ENCODE data around the gene CAVIN2. TPM values are rescaled to one million over a fixed set of nuclear protein-coding genes. Genes with fewer than 3 reads are reported as not detected.

CAVIN2 gene
- total and polyA plus RNA-seq, 2 donors (not counting 3 experiments of a cell fraction or from before 2014, with no cell fraction given) = 202 to 260 TPM

- Histone ChIP-seq H3K36me3 (ENCODE audit: control insufficient read depth in 2 of 2, extremely low read depth in 1 of 2, insufficient read depth in 2 of 2, low read length in 2 of 2) (no peaks in the 10 kb centered on the region), H3K79me2 (ENCODE audit: control insufficient read depth, insufficient read depth, low read length) (no peaks in the 10 kb centered on the region), H3K27me3 (ENCODE audit: control insufficient read depth in 2 of 2, insufficient read depth in 2 of 2, low read length in 2 of 2) (no peaks in the 10 kb centered on the region), H3K9me3 (replicated peaks; ENCODE audit: control insufficient read depth, insufficient read depth, low read length) (no peaks in the 10 kb centered on the region), H3K4me1 (ENCODE audit: control insufficient read depth, extremely low read depth, insufficient read depth, low read length) (no peaks in the 10 kb centered on the region), H3K4me2 (ENCODE audit: insufficient read depth, low read length) (peak overlapping the region; percentile 36), H2AFZ (ENCODE audit: low read depth, low read length) (peak overlapping the region; percentile 66), H3K9ac (replicated peaks; ENCODE audit: extremely low read depth, insufficient read depth, low read length) (no peak overlapping the region), H3K9me1 (replicated peaks; ENCODE audit: control insufficient read depth, extremely low read depth, insufficient read depth, low read length) (no peaks in the 10 kb centered on the region), H3K4me3 (replicated peaks in 1 of 3; ENCODE audit: insufficient read depth in 1 of 3, low read depth in 1 of 3, low read length in 3 of 3) (no peak overlapping the region), H4K20me1 (replicated peaks; ENCODE audit: control insufficient read depth, extremely low read depth, insufficient read depth, low read length) (no peaks in the 10 kb centered on the region), H3K27ac (ENCODE audit: insufficient read depth, low read depth, low read length) (no peak overlapping the region)
- DNase-seq (ENCODE audit: low read depth, low spot score) = peak; percentile 24
- no peak for FAIRE-seq
- intact Hi-C loops (cut with micrococcal nuclease) (no loop called here), dilution Hi-C loops (cut with MboI; ENCODE audit: extremely low pct_ligation_motif_present, low sequenced_read_pairs) (no loop called here)
- ChIA-PET POLR2A (no interaction called here), CTCF (interaction anchor here (0.9 to 12.1 kb wide), 6 partner anchors 13 to 375 kb away, joined by 3 to 532 read pairs (median 3); no protein-coding TSS in a partner anchor)
- TF ChIP-seq CTCF (IDR thresholded peaks at IDR 0.05; ENCODE audit: extremely low read depth in 1 of 2, insufficient read depth in 1 of 2, low read depth in 1 of 2, low read length in 2 of 2) = no peak
- TF ChIP-seq EZH2 (IDR thresholded peaks at IDR 0.05; ENCODE audit: borderline replicate concordance, low read depth, low read length, severe bottlenecking) = no peak
- TF ChIP-seq FOS (IDR thresholded peaks at IDR 0.05; ENCODE audit: borderline replicate concordance, insufficient read depth, low read length) = no peak
- TF ChIP-seq POLR2AphosphoS5 (IDR thresholded peaks at IDR 0.05; ENCODE audit: insufficient read depth, low read depth, low read length) = no peak
- no peak for TF ChIP-seq GATA2 (IDR thresholded peaks at IDR 0.05; ENCODE audit: insufficient read depth, insufficient read length, low read depth, low read length)
- TF ChIP-seq JUN (IDR thresholded peaks at IDR 0.05; ENCODE audit: borderline replicate concordance, insufficient read depth, insufficient read length, low read depth) = no peak
- no peak for TF ChIP-seq MYC (IDR thresholded peaks at IDR 0.05; ENCODE audit: low read depth, low read length)
- TF ChIP-seq POLR2A (IDR thresholded peaks at IDR 0.05; ENCODE audit: low read depth, low read length) = no peak
- TF ChIP-seq MAX (IDR thresholded peaks at IDR 0.05; ENCODE audit: insufficient read depth, insufficient read length) = no peak
- no TSS peak for BruUV-seq (replicated peaks)
Measured at GRCh38 chr2:191818725-191819350, 28.1 kb downstream of the CAVIN2 start.
